ENCODE measurements around the gene BABAM2.

GRCh38 chr2:27873091-27873490, 17.4 kb upstream of the BABAM2 start:
- TF ChIP-seq CTCF (IDR thresholded peaks at IDR 0.05) (no peak), POLR2A (IDR thresholded peaks at IDR 0.05) (no peak)

All from heart left ventricle (tissue), 13 donors.